ENCODE results near the gene PTPRN2.
"Not testable (repeated sequence)": the region's sequence is repeated elsewhere in the genome, so short reads cannot be mapped to it uniquely, and the experiment has no call there.

PTPRN2 gene

DNA sequence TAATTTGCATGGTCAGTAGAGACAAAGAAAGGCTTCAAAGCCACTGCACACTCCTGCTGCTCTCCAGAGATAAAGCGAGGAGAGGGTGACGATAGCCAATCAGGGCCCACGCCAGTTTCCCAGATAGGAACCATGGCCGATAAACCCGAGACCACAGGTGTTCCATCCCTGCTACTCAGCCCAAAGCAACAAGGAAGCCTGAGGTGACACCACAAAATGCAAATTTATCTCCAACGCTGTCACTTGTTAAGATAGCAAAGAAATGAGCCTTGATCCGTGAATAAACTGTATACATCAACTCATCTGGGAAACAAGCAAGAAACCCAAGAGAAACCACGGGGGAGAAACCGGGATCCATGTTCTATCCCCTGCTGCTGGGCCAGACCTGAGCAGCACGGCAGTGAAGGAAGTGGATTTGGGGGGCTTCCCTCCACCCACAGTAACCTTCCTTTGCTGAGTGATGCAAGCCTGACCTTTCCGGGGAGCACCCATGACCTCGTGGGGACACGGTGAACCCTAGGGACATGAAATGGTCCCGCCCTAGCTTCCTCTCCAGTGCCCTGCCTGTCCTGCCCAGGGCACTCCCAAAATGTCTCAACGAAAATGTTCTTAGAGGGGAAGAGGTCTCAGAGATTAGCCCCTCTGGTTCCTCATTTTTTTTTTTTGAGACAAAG lies 164.6 kb downstream of the PTPRN2 start:
- no peak for DNase-seq (ENCODE audit: low read depth in 1 of 2, low spot score in 1 of 2)

- DNase-seq (ENCODE audit: low read depth in 1 of 2, low spot score in 1 of 2), result no peak
Measured at GRCh38 chr7:158422196-158422886, 165.3 kb downstream of the PTPRN2 start.

DNA sequence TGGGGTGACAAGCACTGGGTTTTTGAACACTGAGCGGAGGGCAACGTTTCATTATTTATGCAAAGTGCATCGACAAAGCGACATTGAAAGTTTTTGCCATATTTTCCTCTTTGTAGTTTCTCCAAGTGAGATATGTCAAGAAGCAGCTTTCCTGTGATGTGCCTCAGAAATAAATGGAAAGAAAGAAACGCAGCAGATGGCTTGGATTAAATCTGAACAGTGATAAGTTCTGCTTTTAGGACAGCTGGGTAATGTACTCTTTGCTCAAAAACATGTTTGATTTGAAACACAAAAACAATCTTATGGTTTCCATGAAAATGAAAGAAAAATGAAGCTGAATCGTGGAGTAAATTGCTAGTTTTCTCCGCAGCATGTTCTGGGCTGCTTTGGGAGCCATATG lies 166.3 kb downstream of the PTPRN2 start:
- DNase-seq (ENCODE audit: low read depth in 1 of 2, low spot score in 1 of 2), result no peak

- DNase-seq (ENCODE audit: low read depth in 1 of 2, low spot score in 1 of 2), result no peak
Measured at GRCh38 chr7:158420591-158421340, 166.9 kb downstream of the PTPRN2 start.

- DNase-seq (ENCODE audit: low read depth in 1 of 2, low spot score in 1 of 2), result no peak
Measured at GRCh38 chr7:158419238-158419785, 168.3 kb downstream of the PTPRN2 start.

DNA sequence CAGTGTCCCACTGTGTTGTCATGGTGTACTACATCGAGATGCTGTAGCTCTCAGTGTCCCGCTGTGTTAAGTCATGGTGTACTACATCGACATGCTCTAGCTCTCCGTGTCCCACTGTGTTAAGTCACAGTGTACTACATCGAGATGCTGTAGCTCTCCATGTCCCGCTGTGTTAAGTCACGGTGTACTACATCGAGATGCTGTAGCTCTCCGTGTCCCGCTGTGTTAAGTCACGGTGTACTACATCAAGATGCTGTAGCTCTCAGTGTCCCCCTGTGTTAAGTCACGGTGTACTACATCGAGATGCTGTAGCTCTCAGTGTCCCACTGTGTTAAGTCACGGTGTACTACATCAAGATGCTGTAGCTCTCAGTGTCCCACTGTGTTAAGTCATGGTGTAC lies 169.2 kb downstream of the PTPRN2 start:
- not testable (repeated sequence) for DNase-seq (ENCODE audit: low read depth in 1 of 2, low spot score in 1 of 2)

GRCh38 chr7:158416283-158416933 lies 171.2 kb downstream of the PTPRN2 start:
- no peak for DNase-seq (ENCODE audit: low read depth in 1 of 2, low spot score in 1 of 2)

DNA sequence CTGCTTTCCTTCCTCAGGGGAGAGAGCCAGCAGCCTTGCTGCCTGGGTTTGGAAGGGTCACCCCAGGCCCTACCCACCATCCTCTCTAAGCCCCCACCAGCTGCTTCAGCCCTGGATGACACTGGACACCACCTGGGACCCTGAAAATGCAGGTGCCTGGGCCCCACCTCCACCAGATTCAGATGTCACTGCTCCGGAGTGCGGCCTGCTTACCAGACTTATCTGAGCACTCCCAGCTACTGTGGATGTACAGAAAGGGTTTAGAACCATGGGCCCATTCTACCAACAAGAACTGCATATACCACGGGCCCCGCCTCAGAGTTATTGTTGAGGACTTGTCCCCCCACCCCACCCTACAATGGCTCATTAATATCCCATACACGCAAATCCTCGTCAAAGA lies 172.3 kb downstream of the PTPRN2 start:
- no peak for DNase-seq (ENCODE audit: low read depth in 1 of 2, low spot score in 1 of 2)

DNA sequence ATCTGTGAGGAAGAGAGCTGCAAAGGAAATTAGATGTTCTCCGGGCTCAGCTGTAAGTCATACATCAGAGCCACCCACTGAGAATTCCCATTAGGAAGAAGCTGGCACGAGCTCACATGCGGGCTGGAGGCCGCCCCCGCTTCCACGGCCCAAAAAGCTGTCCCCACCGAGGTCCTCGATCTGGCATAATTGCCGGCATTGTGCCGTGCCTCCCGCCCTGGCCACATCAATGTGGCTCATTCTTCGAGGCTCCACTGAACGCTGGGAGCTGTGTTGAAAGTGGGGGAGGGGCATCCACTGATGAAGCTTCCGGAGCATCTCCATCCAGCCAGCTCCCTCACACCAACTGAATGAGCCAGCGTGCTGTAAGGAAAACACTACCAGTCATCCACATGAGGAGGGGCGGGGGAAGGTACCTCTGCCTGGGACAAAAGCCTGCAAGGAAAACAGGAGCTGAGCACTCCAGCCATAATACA lies 173.1 kb downstream of the PTPRN2 start:
- no peak for DNase-seq (ENCODE audit: low read depth in 1 of 2, low spot score in 1 of 2)

DNA sequence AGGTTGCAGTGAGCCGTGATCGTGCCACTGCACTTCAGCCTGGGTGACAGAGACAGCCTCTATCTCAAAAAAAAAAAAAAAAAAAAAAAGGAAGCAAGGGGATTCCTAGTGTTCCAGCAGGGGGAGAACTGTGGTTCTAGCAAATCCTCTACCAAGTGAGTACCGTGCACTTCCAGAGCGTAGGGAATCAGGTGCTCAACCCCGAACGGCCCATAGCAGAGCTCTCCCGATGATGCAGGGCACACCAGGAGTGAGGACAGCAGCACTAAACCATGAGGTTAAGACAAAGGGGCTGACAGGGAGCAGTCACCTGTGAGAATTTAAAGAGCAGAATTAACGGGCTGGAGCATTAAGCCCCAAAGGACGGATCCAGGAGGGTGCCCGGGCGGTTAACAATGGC lies 173.6 kb downstream of the PTPRN2 start:
- no peak for DNase-seq (ENCODE audit: low read depth in 1 of 2, low spot score in 1 of 2)

GRCh38 chr7:158411232-158411950 lies 176.2 kb downstream of the PTPRN2 start:
- DNase-seq (ENCODE audit: low read depth in 1 of 2, low spot score in 1 of 2), result no peak

GRCh38 chr7:158410720-158411119 lies 176.9 kb downstream of the PTPRN2 start:
- DNase-seq (ENCODE audit: low read depth in 1 of 2, low spot score in 1 of 2), result no peak

DNA sequence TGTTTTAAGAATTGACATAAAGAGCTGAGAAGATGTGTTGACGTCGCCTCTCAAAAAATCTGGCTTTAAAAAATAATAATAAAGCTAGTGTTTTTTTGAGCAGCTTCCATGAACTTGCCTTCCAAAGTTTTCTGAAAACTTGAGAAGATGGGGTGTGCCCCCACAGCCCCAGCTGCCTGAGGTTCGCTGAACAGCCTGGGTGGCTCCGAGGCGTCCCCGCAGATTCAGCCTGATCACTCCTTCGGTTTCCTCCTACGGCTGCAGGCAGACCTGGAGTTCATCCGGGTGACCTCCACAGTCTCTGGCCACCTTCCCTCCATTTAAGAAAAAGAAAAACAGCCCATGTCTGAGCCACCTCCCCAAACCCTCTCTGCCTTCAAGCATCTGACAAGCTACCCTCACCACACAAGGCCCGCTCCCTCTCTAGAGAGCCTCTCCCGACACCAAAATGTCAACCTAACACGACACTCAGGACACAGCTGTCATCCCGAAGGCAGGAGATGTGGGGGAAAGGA lies 177.8 kb downstream of the PTPRN2 start:
- no peak for DNase-seq (ENCODE audit: low read depth in 1 of 2, low spot score in 1 of 2)

DNA sequence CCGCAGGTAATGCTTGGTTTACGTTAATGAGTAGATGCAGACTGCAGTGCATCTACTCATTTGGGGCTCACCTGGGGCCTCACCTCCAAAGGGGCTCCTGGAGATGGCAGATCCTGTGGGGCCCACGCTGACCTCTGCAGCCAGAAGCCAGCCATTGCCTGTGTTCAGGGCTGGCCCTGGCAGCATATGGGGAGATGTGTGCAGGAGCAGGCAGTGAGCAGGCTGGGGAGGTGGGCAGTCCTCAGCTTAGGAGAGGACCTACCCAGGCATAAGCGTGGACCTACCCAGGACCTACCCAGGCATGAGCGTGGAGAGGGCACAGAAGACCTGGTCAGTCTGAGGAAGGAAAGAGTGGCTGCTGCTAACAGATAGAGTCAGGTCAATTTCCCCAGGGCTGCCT lies 178.5 kb downstream of the PTPRN2 start:
- DNase-seq (ENCODE audit: low read depth in 1 of 2, low spot score in 1 of 2), result no peak

- DNase-seq (ENCODE audit: low read depth in 1 of 2, low spot score in 1 of 2), result no peak
Measured at GRCh38 chr7:158408318-158408920, 179.2 kb downstream of the PTPRN2 start.

DNA sequence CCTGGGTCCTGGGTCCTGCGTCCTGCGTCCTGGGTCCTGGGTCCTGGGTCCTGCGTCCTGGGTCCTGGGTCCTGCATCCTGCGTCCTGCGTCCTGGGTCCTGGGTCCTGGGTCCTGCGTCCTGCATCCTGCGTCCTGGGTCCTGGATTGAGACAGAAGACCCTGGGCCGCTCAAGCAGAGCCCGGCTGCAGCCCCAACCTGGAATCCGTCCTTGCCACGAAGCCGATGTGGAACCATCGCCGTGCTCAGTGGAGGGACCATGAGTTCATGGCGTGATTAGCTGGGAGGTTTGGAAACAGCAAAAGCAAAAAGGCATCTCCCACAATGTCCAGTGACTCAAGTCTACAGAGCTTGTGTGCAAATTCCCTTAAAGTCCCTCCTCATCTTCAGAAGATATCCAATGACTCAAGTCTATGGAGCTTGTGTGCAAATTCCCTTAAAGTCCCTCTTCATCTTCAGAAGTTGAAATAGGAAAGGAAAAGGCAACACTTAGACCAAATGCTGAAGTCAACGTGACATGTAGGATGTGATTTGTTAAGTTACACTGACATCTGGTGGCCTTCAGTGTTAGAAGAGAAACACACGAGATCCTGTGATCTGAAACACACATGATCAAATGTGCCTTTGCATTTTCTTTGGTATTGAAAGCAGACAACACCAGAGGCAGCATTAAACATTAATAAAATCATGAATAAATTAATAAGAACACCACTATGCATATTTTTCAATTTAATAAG lies 179.9 kb downstream of the PTPRN2 start:
- DNase-seq (ENCODE audit: low read depth in 1 of 2, low spot score in 1 of 2), result no peak

DNA sequence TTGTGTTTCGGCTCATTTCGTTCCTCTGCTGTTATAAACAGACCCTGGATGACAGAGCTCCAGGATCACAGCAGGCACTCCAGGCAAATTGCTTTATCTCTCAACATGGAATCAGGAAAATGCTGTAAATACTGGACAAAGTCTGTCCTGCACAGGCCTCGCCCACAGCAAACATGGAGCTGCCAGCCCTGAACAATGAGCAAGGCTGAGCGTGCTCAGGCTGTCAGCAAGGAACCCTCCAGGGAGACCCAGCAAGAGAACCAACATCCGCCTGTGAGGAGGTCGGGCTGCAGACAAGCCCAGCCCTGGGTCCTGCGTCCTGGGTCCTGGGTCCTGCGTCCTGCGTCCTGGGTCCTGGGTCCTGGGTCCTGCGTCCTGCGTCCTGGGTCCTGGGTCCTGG lies 180.8 kb downstream of the PTPRN2 start:
- no peak for DNase-seq (ENCODE audit: low read depth in 1 of 2, low spot score in 1 of 2)

- no peak for DNase-seq (ENCODE audit: low read depth in 1 of 2, low spot score in 1 of 2)
Measured at GRCh38 chr7:158406364-158406763, 181.3 kb downstream of the PTPRN2 start.

DNA sequence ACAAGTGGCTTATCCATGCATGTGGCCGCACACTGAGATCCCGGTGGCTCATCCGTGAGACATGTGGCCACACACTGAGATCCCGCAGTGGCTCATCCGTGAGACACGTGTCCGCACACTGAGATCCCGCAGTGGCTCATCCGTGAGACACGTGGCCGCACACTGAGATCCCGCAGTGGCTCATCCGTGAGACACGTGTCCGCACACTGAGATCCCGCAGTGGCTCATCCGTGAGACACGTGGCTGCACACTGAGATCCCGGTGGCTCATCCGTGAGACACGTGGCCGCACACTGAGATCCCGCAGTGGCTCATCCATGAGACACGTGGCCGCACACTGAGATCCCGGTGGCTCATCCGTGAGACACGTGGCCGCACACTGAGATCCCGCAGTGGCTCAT lies 181.9 kb downstream of the PTPRN2 start:
- not testable (repeated sequence) for DNase-seq (ENCODE audit: low read depth in 1 of 2, low spot score in 1 of 2)
